Ovary (tissue), 3 donors: ENCODE measurements around the gene MAP4K4.

Source experiments
- EP300 ChIP-seq: sonication (generic); formaldehyde crosslinking; IDR thresholded peaks from one replicate; pipeline ENCODE4 v1.6.1; 2017; ENCODE audit warnings: antibody characterized with exemption
- TF ChIP-seq, protein P1 (sequence below), 3 donors: fragments of 450-650 bp in 2 of 3; fragments of 200-600 bp in 1 of 3; IDR thresholded peaks; one replicate each; pipeline versions ENCODE4 v1.5.1 to v1.8.0; 2016 to 2022; ENCODE audit warnings: antibody characterized with exemption in 3 of 3, mild to moderate bottlenecking in 1 of 3
- donor health status: DM: no; HTN: no; CAD: no.

GRCh38 chr2:101692766-101693165, 4.7 kb upstream of the MAP4K4 start:
- no peak for TF ChIP-seq EP300
- TF ChIP-seq, protein P1, sequence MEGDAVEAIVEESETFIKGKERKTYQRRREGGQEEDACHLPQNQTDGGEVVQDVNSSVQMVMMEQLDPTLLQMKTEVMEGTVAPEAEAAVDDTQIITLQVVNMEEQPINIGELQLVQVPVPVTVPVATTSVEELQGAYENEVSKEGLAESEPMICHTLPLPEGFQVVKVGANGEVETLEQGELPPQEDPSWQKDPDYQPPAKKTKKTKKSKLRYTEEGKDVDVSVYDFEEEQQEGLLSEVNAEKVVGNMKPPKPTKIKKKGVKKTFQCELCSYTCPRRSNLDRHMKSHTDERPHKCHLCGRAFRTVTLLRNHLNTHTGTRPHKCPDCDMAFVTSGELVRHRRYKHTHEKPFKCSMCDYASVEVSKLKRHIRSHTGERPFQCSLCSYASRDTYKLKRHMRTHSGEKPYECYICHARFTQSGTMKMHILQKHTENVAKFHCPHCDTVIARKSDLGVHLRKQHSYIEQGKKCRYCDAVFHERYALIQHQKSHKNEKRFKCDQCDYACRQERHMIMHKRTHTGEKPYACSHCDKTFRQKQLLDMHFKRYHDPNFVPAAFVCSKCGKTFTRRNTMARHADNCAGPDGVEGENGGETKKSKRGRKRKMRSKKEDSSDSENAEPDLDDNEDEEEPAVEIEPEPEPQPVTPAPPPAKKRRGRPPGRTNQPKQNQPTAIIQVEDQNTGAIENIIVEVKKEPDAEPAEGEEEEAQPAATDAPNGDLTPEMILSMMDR (IDR thresholded peaks at IDR 0.05): no peak
